HCT116 (cell line): ENCODE results near the gene EPHB2. TPM values are rescaled to one million over a fixed set of nuclear protein-coding genes. Genes with fewer than 3 reads are reported as not detected.

Experiments
- ATAC-seq: fragments of 200-7000 bp; cut with Tn5 transposase; 2 replicates; pipeline ENCODE4 v1.9.1; 2020; ENCODE audit warnings: mild to moderate bottlenecking, moderate library complexity
- BruUV-seq: library from RNA; stranded (reverse); fragments of 400-500 nt; replicated peaks from 2 replicates; lab custom pipeline; 2021; lab: Mats Ljungman, UMichigan
- CTCF ChIA-PET: fragments of 300-600 bp; sonication (Branson Sonifier 250); formaldehyde crosslinking; loops from one replicate; lab custom pipeline; 2021; ENCODE audit warnings: antibody characterized with exemption; lab: Charles Lee
- POLR2A ChIA-PET: fragments of 300-600, 350-600 bp; sonication (Branson Sonifier 250); formaldehyde crosslinking; loops from one replicate; lab custom pipeline; 2021; ENCODE audit warnings: antibody characterized with exemption; lab: Charles Lee
- RAD21 ChIA-PET, 2 experiments: fragments of 300-600 bp; sonication (Branson Sonifier 250); formaldehyde crosslinking; loops; one replicate each; lab custom pipeline; 2023; ENCODE audit warnings: low total read pairs in 2 of 2; ENCODE audit not compliant: uncharacterized antibody in 2 of 2, unreplicated experiment in 2 of 2, low non-redundant PET in 1 of 2; lab: Charles Lee
- DNase-seq: peaks from one replicate; pipeline ENCODE4 v3.0.0-alpha.2; 2010; ENCODE audit warnings: low read depth, low spot score
- H2AFZ ChIP-seq: fragments of 200-600 bp; shearing (Covaris generic), sonication (generic); 2 replicates; pipeline ENCODE4 v1.6.1; 2017; ENCODE audit warnings: low read depth, mixed run types, mixed read lengths, antibody characterized with exemption, low read length; ENCODE audit not compliant: poor library complexity, severe bottlenecking
- H3K27ac ChIP-seq: 2 replicates; pipeline ENCODE4 v1.5.1; 2012; ENCODE audit warnings: low read depth, low read length
- H3K27me3 ChIP-seq: fragments of 200-600 bp; sonication (generic); 2 replicates; pipeline ENCODE4 v1.6.1; 2016; ENCODE audit warnings: mixed run types, low read length, mixed read lengths; ENCODE audit not compliant: insufficient read depth
- H3K36me3 ChIP-seq, 2 experiments: fragments of 200-500 bp in 1 of 2; fragments of 200-600 bp in 1 of 2; sonication (Bioruptor generic) in 1 of 2; sonication (generic) in 1 of 2; 2 replicates each; pipeline versions ENCODE4 v1.5.1 to v1.6.1; 2014 to 2016; ENCODE audit warnings: low read length in 2 of 2, inconsistent platforms in 1 of 2, mixed read lengths in 1 of 2, mixed run types in 1 of 2; ENCODE audit not compliant: insufficient read depth in 2 of 2, control insufficient read depth in 1 of 2
- H3K4me1 ChIP-seq, 2 experiments: fragments of 200-600 bp in 1 of 2; sonication (generic) in 1 of 2; 2 replicates each; pipeline versions ENCODE4 v1.5.1 to v1.6.1; 2012 to 2017; ENCODE audit warnings: low read length in 2 of 2, inconsistent platforms in 1 of 2, mild to moderate bottlenecking in 1 of 2, mixed read lengths in 1 of 2, mixed run types in 1 of 2, moderate library complexity in 1 of 2; ENCODE audit not compliant: insufficient read depth in 2 of 2, control insufficient read depth in 1 of 2
- H3K4me2 ChIP-seq: fragments of 200-600 bp; sonication (generic); 2 replicates; pipeline ENCODE4 v1.6.1; 2017; ENCODE audit warnings: mixed run types, low read length, mixed read lengths
- H3K4me3 ChIP-seq, 2 experiments: fragments of 200-600 bp in 1 of 2; sonication (generic) in 1 of 2; replicated peaks in 1 of 2; 2 replicates each; pipeline ENCODE4 v1.5.1; 2011 to 2016; ENCODE audit warnings: low read length in 2 of 2, control low read depth in 1 of 2, low read depth in 1 of 2, mild to moderate bottlenecking in 1 of 2, mixed read lengths in 1 of 2, mixed run types in 1 of 2
- H3K79me2 ChIP-seq: fragments of 200-600 bp; sonication (generic); 2 replicates; pipeline ENCODE4 v1.6.1; 2017; ENCODE audit warnings: mild to moderate bottlenecking, mixed run types, low read length, moderate library complexity, mixed read lengths; ENCODE audit not compliant: insufficient read depth
- H3K9ac ChIP-seq: fragments of 200-600 bp; sonication (generic); 2 replicates; pipeline ENCODE4 v1.6.1; 2016; ENCODE audit warnings: low read length, mixed read lengths
- H3K9me2 ChIP-seq: fragments of 200-600 bp; sonication (generic), shearing (Covaris generic); 2 replicates; pipeline ENCODE4 v1.6.1; 2017; ENCODE audit warnings: mixed run types, mild to moderate bottlenecking, moderate library complexity; ENCODE audit not compliant: insufficient read depth
- H3K9me3 ChIP-seq, 2 experiments: fragments of 200-500 bp in 1 of 2; fragments of 200-600 bp in 1 of 2; sonication (Bioruptor generic) in 1 of 2; sonication (generic) in 1 of 2; 2 replicates each; pipeline ENCODE4 v1.6.1; 2014 to 2017; ENCODE audit warnings: low read length in 2 of 2, mixed read lengths in 2 of 2, inconsistent platforms in 1 of 2, low read depth in 1 of 2, mild to moderate bottlenecking in 1 of 2, mixed run types in 1 of 2, moderate library complexity in 1 of 2; ENCODE audit not compliant: control insufficient read depth in 1 of 2, insufficient read depth in 1 of 2
- H4K20me1 ChIP-seq: fragments of 200-600 bp; sonication (generic), shearing (Covaris generic); 2 replicates; pipeline ENCODE4 v1.6.1; 2017; ENCODE audit warnings: mixed run types, mild to moderate bottlenecking, moderate library complexity; ENCODE audit not compliant: insufficient read depth
- CBX3 ChIP-seq: IDR thresholded peaks from 2 replicates; pipeline ENCODE4 v1.6.1; 2012; ENCODE audit warnings: low read depth
- CTCF ChIP-seq, 3 experiments: fragments of 200-600 bp in 1 of 3; sonication (generic) in 1 of 3; IDR thresholded peaks in 2 of 3; conservative IDR thresholded peaks in 1 of 3; 2 replicates each; pipeline ENCODE4 v1.5.1; 2012 to 2017; ENCODE audit warnings: low read depth in 2 of 3, low read length in 2 of 3, antibody characterized with exemption in 1 of 3, borderline replicate concordance in 1 of 3, control low read depth in 1 of 3, mild to moderate bottlenecking in 1 of 3, mixed read lengths in 1 of 3, mixed run types in 1 of 3, moderate library complexity in 1 of 3; ENCODE audit not compliant: insufficient read depth in 1 of 3
- ELF1 ChIP-seq: IDR thresholded peaks from 2 replicates; pipeline ENCODE4 v1.6.1; 2012; ENCODE audit warnings: low read depth, borderline replicate concordance
- EZH2 ChIP-seq: fragments of 200-600 bp; sonication (generic); IDR thresholded peaks from 2 replicates; pipeline ENCODE4 v1.6.1; 2017; ENCODE audit warnings: antibody characterized with exemption, mixed run types
- EZH2phosphoT487 ChIP-seq: fragments of 200-600 bp; IDR thresholded peaks from 2 replicates; pipeline ENCODE4 v1.6.1; 2018; ENCODE audit warnings: antibody characterized with exemption, borderline replicate concordance
- FOSL1 ChIP-seq: IDR thresholded peaks from 2 replicates; pipeline ENCODE4 v1.6.1; 2012; ENCODE audit warnings: low read depth
- JUND ChIP-seq: IDR thresholded peaks from 2 replicates; pipeline ENCODE4 v1.6.1; 2012
- MAX ChIP-seq: IDR thresholded peaks from 2 replicates; pipeline ENCODE4 v1.6.1; 2012
- RAD21 ChIP-seq: IDR thresholded peaks from 2 replicates; pipeline ENCODE4 v1.6.1; 2012; ENCODE audit warnings: low read depth, mild to moderate bottlenecking
- REST ChIP-seq: IDR thresholded peaks from 2 replicates; pipeline ENCODE4 v1.6.1; 2012; ENCODE audit warnings: low read depth
- SRF ChIP-seq: IDR thresholded peaks from 2 replicates; pipeline ENCODE4 v1.6.1; 2012; ENCODE audit warnings: low read depth
- ZFX ChIP-seq: fragments of 450-650 bp; IDR thresholded peaks from 2 replicates; pipeline ENCODE4 v1.6.1; 2017
- ZNF274 ChIP-seq: fragments of 200-500 bp; sonication (Bioruptor generic); IDR thresholded peaks from 2 replicates; pipeline ENCODE4 v1.6.1; 2014; ENCODE audit warnings: mild to moderate bottlenecking, low read depth, low read length, inconsistent platforms
- intact Hi-C: fragments of 100-400 bp; cut with micrococcal nuclease; formaldehyde crosslinking; loops from 2 replicates; pipeline ENCODE4 v1.10.0; 2022
- total RNA-seq: library from RNA; stranded (reverse); gene quantifications from one replicate; pipeline ENCODE4 v1.2.1, GENCODE V29; 2021; ENCODE audit not compliant: unreplicated experiment
- TF ChIP-seq, protein P1 (sequence below): IDR thresholded peaks from 2 replicates; pipeline ENCODE4 v1.6.1; 2012

The EPHB2 gene
- total RNA-seq, 1 experiment from 2014 or later, result 19.5 TPM

DNA sequence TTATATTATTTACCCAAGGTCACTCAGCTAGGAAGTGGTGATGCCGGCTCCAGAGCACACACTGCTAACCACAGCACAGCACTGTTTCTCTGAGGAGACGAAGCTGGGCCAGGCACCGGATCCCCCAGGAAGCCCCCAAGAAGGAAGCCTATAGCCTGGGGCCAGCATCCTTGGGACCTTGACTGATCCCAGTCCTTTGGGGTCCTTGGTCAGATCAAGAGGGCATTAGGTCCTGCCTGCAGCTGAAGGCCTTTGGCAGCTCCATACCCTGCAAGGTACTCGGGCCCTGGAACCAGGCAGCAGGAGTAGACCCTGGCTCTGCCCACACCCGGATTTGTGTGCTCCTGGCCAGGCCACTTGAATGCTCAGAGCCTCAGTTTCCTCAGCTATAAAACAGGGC, 134.0 kb downstream of the EPHB2 start:
- H2AFZ ChIP-seq, result no peak overlapping the region
- H4K20me1 ChIP-seq, result no peaks in the 10 kb centered on the region
- ChIA-PET CTCF (no interaction called here), RAD21 (no interaction called here), POLR2A (no interaction called here)
- H3K9me3 ChIP-seq, result no peaks in the 10 kb centered on the region
- no peak overlapping the region for H3K27ac ChIP-seq
- H3K9me2 ChIP-seq, result no peaks in the 10 kb centered on the region
- no TSS peak for BruUV-seq
- no peaks in the 10 kb centered on the region for H3K79me2 ChIP-seq
- no peak for ATAC-seq
- no peak overlapping the region for H3K4me3 ChIP-seq
- no peak overlapping the region for H3K4me2 ChIP-seq
- H3K36me3 ChIP-seq, result no peaks in the 10 kb centered on the region
- DNase-seq, result no peak
- intact Hi-C loops, result no loop called here
- H3K4me1 ChIP-seq, result peaks cover 0 to 3% of the 10 kb centered on the region in 2 experiments; a peak in 1 of 4 replicates
- no peaks in the 10 kb centered on the region for H3K27me3 ChIP-seq
- TF ChIP-seq JUND (no peak), RAD21 (no peak), FOSL1 (no peak), ZNF274 (no peak), MAX (no peak), ELF1 (no peak), EZH2phosphoT487 (no peak), REST (no peak), ZFX (no peak), EZH2 (no peak), CTCF (IDR thresholded peaks at IDR 0.05 in 2 of 3, conservative IDR thresholded peaks at IDR 0.05 in 1 of 3; ENCODE audit: borderline replicate concordance in 1 of 3, insufficient read depth in 1 of 3, low read depth in 2 of 3, low read length in 2 of 3) (no peak), CBX3 (no peak), SRF (no peak)
- TF ChIP-seq, protein P1, sequence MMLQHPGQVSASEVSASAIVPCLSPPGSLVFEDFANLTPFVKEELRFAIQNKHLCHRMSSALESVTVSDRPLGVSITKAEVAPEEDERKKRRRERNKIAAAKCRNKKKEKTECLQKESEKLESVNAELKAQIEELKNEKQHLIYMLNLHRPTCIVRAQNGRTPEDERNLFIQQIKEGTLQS, result no peak
- no peak overlapping the region for H3K9ac ChIP-seq
